Fibroblast of skin of left quadriceps (primary cell): ENCODE results near the gene CFAP251.

Source experiments
- DNase-seq, 2 experiments: peaks; one replicate each; pipeline ENCODE4 v3.0.0-alpha.2; 2013; ENCODE audit warnings: low read depth in 2 of 2

Gene CFAP251

DNA sequence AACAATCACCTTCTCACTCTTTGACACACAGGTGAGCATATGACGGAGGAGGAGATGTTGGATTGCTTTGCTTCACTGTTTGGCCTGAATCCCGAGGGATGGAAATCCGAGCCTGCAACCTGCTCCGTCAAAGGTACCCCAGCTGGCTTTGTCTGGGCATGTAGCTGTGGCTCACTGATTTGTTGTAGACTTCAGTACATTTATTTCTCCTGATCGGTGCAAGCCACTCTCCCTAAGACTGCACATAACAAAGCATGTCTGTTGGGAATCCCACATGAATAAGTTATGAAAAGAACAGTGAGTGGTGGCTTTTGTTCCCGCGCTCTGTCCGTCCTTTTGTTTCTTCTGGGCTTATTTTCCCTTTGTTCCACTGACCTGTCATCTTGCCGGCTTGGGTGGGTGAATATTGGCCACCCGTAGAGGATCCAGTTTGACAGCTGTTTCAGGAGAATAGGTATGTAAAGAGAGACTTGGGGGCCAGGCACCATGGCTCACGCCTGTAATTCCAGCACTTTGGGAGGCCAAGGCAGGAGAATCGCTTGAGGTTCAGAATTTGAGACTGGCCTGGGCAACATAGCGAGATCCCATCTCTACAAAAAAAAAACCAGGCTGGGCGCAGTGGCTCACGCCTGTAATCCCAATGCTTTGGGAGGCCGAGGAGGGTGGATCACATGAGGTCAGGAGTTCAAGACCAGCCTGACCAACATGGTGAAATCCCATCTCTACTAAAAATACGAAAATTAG, 83.2 kb downstream of the CFAP251 start:
- DNase-seq = no peak

DNA sequence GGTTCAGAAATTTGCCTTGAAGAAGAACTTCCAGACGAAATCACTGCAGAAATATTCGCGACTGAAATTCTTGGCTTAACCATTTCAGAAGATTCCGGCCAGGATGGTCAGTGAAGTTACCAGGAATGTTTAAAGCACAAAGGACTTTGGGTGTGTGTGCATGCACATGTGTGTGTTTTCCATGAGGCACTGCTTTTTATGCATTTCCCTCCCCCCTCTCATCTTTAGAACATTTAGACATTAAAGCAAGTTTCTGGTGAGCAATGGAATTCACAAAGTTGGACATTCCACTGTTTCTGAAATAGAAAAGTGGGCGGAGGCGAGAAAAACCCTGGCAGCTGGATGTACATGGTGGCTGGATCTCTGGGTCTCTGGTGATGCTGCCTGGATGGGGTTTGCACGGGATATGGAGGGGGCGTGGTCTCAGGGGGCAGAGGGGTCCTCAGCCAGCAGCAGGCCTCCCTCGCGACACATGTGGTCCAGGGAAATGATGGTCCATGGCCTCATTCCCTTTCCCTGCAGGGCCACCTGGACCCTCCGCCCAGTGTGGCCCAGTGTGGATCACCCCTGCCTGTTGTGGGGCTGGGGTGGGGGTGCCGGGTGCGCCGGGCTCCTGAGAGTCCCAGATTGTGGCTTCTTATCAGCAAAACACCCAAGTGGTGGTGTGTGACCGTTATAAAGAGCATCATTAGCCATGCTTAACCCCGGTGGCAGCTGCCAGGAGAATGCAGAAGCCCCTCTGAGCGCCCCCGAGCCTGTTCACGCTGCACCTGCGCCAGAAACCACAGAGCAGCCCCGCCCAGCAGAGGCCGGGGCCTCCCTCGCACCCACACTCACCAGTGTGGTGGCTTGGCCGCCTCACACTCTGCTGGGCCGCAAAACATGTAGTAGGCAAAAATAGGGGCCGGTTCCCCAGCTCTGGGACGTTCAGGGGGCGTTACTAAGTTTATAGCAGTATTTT, 85.5 kb downstream of the CFAP251 start:
- peak; percentile 56 to 57 for DNase-seq

DNA sequence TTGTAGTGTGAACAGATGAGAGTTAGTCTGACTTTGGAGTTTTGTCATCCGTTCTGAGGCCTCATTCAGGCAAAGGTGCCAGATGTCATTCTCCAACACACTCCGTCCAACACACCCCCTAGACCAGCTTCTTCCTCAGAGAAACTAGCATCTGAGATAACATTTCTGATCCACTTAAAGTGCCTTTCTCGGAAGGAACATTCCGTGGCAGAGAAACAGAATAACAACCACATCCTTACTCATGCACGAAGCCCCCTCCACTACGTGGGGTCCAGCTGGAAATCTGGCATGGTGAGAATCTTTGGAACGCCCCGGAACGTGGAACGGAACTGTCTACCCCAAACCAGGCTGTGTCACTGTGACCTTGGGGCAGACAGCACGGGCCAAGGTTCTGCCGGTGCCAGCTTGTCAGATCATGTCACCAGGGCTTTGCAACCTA, 86.3 kb downstream of the CFAP251 start:
- DNase-seq = no peak

DNA sequence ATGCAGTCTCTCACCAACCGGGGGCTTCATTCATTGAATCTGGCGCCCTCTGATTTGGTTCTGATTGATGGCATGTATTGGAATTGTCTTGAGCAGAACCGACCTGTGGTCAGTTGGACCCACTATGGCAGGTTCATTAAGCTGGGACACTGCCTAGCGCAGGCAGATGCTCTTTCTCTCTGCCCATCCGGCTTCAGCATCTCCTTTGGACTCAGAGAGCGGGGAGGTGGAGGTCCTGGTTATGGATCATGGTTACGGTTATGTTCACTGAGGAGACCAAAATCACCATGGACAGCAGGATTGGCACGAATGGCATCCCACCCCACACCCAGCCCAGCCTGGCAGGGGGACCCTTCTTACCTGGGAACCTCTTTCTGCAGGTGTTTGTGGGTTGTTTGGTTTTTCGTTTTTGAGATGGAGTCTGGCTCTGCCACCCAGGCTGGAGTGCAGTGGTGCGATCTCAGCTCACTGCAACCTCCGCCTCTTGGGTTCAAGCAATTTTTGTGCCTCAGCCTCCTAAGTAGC, 86.9 kb downstream of the CFAP251 start:
- DNase-seq = no peak

DNA sequence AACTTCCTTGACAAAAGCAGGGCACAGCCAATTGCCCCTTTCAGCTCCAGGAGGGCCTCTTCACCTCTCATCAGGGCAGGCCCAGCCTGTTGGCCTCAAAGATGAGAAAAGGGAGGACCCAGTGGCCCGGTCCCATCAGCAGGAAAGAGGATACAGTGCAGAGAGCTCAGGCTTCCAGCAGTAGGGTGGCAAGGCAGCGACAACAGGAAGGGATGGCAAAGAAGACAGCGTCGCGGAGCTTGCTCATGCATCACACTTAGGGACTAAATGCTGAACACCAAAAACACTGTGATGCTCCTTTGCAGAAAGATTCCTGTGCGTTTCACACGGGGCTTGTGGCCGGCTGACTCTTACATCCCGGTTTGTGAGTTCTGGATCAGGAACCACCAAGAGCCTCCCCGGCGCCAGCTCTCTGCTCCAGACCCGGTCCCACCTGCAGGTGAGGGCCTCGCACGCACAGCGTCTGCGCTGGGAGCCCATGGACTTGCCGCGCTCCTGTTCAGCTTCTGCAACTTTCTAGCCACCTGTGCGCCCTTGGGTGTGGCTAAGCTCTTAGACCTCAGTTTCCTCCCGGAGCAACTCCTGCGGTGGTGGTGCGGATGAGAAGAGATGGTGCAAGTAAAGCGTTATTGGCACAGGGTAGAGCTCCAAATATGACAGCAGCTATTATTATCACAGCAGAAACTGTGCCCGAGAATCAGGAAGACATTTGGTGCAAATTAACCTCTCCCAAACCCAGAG, 88.0 kb downstream of the CFAP251 start:
- DNase-seq = no peak

DNA sequence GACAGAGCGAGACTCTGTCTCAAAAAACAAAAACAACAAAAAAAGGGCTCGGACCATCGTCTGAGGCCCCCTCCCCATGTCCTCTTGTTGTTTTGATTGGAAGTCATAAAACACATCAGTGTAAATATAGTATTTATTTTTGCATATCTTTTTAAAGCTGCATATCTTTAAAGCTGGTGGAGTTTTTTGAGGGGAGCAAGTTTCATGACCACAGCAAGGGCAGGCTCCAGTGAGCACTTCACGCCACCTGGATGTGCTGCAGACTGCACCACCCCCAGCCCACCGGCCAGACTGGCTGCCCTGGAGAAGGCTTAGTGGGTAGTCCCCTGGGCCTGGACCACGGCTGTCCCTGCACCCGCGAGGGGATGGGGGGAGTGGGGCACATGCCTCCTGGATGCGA, 91.3 kb downstream of the CFAP251 start:
- DNase-seq = no peak

DNA sequence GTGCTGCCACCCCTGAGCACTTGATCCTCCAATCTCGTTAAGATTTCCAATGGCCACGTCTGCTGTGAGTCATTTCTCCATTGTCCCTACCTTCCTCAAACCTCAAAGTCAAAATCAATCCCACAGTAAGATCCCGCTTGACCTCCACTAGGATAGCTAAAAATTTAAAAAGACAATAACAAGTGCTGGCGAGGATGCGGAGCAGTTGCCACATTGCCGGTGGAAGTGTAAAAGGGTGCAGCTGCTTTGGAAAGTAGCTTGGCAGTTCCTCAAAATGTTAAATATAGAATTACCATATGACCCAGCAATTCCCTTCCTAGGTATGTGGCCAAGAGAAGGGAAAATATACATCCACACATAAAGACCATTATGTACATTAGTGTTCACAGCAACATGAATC, 93.8 kb downstream of the CFAP251 start:
- DNase-seq = no peak

DNA sequence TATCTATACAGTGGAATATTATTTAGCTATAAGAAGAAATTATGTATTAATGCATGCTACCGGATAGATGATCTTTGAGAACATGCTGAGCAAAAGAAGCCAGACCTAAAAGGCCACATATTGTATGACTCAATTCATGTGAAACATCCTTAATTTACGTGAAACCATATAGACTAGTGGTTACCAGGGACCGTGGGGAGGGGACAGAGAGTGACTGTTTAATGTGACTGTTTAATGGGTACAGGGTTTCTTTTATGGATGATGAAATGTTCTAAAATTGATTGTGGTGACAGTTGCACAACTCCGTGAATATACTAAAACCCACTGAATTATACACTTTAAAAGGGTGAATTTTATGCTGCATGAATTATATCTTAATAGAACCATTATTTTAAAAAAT, 94.7 kb downstream of the CFAP251 start:
- no peak for DNase-seq

DNA sequence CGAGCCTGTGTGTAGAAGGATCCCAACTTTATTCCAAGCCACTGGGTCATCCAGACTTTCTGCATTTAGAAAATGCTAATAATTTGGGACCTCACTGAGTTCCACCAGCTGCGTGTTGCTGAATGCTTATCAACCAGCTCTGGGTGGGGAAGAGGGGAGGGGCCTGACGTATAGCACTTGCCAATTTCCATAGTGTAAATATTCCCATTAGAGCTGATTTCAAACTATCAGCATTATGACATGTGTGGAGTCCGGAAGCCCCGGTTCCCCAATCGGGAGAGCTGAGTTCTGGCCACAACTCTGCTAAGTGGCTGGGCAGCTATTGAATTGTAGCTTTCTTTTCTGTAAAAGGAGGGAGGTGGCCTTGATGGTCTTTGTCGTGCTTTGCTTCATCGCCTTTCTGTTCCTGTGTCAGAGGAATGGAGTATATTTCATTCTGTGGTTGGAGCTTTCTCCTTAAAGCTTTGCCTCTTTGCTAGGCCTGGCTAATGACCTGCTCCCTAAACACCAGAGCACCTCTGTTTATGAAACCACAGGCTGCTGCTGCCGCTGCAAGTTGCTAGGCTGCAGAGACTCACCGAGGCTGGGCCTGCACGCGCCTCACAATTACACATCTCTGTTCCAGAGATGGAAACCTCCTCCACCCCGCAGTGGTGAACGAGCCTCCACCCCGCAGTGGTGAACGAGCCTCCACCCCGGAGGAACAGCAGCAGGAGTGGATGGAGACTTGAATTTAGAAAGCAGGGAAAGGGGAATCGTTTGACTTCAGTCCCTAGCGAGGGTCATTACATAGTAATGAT, 95.6 kb downstream of the CFAP251 start:
- DNase-seq = no peak

DNA sequence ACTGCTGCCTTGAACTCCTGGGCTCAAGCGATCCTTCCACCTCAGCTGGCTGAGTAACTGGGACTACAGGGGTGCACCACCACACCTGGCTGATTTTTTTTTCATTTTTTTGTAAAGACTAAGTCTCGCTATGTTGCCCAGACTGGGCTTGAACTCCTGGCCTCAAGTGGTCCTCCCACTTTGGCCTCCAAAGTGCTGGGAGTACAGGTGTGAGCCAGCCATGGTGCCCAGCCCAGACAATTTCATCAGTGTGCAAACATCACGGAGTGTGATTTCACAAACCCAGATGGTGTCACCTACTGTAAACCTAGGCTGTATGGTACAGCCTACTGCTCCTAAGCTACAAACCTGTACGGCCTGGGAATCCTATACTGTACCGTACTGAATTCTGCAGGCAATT, 96.4 kb downstream of the CFAP251 start:
- no peak for DNase-seq

DNA sequence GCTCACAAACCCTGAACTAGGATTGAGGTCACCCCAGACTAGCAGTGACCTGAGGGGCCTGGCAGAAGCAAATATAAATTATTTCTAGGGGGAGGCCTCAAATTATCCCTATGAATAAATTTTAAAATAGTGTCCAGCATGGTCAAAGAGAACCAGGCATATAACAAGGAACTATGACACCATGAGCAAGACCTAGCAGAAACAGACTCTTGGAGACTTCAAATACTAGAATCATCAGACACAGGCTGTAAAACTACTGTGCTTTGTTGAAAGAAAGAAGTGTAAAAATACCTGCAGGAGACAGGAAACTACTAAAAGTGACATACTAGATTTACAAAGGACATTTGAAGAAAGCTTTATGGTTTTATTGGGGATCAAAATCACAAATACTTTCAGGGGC, 100.1 kb downstream of the CFAP251 start:
- DNase-seq = no peak

DNA sequence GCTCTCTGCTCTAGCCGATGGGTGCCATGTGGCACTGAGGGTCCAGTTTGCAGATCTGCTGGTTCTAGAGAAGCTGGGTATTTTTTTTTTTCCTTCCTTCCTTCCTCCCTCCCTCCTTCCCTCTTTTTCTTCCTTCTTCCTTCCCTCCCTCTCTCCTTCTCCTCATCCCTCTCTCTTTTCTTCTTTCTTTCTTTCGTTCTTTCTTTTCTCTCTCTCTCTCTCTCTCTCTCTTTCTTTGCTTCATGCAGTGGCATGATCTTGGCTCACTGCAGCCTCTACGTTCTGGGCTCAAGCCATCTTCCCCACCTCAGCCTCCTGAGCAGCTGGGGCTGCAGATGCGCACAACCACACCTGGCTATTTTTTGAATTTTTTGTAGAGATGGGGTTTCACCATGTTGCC, 100.5 kb downstream of the CFAP251 start:
- no peak for DNase-seq

DNA sequence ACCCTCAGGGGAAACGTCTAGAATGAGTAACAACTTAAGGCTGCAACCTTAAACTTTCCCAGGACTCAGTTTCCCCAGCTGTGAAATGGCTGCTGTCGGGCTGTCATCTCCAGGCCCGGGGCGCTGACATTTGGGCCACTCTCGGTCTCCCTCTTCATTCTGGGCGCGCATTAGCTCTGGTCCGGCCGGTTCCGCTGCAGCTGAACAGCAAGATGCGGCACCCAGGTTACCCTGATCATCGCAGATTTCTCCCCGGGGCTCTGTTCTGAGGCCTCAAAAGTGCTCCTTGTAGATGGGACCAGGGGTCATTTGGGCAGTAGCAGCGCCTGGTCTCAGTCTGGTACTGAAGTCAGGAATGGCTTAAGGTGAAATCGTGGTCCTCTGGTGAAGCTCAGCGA, 102.4 kb downstream of the CFAP251 start:
- no peak for DNase-seq

DNA sequence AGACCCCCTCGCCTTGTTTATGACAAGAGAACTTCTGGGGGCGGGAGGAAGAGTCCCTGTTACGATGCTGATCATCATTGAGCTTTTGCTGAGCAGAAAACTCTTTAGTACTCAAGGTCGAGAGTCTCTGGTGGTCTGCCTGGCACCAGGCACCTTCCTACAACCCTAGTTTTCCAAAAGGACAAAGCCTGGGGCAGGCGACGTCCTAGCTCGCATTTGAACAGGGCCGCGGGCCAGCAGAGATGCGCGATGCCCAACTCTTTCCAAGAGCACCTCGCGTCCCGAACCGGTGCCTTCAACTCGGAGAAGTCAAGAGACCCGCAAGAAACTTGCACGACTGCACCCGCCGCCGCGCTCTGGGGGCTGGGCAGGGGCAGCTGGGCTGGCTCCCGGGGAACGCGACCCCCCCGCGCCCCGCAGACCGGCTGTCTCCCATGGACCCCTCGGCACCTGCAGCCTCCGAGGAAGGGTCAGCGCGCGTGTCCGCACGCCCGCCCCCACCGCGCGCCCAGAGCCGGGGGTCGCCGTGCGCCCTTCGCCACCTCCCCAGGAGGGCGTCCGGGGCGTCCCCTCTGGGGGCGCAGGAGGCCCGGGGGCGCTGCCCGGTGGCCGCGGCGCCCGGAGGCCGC, 102.9 kb downstream of the CFAP251 start:
- no peak for DNase-seq

DNA sequence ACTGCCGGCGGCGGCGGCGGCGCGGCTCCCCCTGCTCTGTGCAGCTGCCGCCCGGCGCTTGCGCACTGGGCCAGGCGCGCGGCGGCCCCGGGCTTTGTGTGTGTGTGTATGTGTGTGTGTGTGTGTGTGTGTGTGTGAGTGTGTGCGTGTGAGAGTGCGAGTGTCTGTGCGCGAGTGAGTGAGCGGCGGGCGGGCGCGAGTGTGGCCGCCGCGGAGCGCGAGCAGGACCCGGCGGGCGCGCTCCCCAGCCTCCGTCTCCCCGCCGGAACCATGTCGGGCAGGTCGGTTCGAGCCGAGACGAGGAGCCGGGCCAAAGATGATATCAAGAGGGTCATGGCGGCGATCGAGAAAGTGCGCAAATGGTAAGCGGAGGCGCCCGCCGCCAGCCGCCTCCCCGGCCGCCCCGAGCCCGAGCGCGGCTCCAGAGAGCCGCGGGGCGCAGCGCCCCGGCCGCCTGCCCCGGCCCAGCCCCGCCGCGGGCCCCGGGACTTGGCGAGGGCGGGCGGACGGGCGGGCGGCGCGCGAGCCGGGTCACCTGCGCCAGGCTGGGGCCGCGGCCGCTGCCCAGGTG, 103.5 kb downstream of the CFAP251 start, which contains the start of gene BCL7A:
Gene BCL7A (plus strand): TSS at position 63 of the 571 bp plus-strand sequence. CDS start 208 bp downstream, at position 271.
- DNase-seq = peak in 1 of 2 experiments; percentile 57

DNA sequence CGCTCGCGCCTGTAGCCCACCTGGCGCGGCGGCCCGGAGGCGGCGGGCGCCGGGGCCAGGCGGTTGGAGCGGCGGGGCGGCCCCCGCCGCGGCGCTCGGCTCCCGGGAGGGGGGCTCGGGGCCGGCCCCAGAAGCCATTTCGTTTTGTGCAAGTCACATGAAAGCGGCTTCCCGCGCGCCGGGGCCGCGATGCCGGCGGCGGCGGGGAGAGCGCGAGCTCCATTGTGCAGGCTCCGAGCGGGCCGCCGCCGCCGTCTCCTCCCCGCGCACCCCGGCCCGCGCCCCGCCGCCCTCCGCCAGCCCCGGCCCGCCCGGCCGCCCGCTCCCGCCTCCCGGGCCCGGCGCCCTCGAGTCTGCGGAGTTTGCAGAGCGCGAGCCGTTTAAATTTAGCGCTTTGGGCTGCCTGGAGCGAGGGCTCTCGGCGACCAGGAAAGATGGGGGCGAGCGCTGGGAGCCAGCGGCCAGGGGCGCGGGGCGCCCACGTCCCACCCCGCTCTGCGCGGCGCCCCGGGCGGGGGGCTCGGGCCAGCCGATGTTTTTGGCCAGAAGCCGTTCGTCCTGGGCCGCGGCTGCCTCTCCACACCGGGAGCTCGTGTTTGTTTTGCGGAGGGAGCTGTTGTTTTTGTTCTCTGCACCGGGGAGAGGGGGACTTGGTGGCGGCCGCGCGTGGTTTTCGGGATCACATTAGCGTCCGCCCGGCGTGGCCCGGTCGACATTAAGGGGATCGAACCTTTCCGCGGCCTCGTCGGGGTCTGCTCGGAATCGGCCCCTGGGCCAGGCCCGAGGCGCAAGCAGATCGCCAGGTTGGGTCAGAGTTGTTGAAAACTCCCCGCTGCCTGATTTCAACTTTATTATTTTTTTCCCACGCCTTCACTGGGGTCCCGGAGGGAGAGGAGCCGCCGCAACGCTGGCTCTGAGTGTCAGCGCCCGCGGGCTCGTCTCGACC, 104.3 kb downstream of the CFAP251 start:
- DNase-seq = no peak

DNA sequence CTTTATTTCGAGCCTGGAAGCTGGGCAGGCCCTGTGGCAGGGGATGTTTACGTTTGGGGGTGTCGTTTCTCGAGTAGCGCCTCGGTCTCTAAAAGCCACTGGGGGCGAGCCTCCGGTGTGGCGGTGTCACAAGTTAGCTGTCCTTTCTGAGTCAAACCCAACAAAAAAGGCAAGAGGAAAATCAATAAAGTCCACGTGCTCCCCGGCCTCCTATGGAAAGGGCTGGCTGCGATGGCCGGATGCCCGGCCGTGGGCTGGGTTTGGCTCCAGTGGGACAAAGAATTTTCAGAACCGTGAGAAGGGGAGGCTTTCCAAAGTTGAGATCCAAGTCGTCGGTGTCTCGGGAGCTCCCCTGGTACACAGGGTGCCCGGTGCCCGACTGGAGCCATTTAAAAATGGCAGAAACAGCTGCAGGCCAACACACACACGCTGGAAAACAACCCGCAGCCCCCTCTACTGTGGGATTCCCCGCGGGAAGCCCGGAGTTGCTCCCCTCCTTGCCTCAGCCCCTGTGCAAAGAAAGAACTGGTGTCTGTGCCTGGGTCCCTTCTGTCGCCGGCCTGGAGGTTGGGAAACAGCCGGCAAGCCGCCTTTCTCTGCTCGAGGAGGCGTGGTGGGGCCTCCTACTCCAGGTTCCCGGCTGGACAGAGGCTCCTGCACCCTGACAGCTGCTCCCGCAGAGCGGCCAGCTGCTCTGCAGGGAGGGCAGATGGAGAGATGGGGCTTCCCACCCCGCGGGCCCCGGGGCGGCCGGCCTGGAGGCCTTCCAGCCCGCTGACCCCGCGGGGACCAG, 105.1 kb downstream of the CFAP251 start:
- peak in 1 of 2 experiments; percentile 28 for DNase-seq

DNA sequence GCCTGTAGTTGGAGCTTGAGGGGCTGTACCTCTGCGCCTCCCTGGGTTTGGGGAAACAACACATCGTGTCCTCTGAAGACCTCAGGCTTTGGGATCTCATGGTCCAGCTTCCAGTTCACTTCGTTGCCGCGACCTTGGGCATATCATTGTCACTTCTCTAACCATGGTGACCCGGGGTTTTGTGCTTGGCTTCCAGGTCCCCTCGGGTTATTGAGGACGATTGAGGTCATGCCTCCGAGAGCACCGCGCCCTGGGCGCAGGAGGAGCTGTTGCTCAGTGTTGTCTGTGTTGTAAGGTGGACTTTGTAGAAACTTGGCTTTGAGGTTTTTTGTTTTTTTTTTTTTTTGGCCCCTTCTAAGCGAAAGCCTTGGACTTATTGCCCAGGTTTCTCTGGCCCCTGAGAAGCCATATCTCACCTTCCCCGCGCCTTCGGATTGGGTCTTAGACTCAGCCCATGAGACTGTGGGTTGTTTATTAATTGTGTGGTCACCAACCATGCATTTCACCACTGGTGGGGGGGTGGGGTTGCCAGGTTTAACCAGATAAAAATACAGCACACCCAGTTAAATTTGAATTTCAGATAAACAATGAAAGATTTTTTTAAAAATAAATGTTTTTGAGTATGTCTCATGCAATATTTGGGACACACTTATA, 105.9 kb downstream of the CFAP251 start:
- DNase-seq = no peak
